Measurements from ENCODE around the gene KRT84.

The KRT84 gene

DNA sequence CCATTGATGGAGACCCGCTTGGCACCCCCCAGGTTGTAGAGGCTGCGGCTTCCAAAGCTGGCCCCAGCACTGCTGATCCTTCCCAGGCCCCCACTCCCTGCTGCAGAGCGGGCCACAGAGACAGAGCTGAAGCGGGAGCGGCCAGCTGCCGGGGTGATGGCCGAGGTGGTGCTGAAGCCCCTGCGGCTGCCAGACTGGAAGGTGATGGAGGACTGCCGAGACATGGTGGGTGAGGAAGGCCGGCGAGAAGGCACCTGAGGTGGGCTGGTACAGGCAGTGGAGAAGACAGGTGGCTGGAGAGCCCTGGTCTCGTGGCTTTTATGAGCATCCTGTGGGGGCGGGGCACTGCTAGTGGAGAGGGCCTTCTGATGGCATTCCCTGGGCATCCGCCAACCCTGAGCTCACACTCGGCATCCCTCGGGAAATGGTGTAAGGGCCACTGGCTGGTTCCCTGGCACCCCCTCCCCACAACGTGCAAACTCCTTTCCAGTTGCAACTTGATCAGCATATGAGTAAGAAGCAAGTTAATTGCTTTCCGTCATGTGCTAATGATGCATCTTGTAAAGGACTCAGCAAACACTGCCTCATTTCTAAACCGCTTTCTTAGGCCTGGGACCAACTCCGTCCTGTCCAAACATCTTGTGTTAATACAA lies 48.8 kb upstream of the KRT84 start, which contains the start of gene KRT75 (continued):
- TF ChIP-seq, protein P1, sequence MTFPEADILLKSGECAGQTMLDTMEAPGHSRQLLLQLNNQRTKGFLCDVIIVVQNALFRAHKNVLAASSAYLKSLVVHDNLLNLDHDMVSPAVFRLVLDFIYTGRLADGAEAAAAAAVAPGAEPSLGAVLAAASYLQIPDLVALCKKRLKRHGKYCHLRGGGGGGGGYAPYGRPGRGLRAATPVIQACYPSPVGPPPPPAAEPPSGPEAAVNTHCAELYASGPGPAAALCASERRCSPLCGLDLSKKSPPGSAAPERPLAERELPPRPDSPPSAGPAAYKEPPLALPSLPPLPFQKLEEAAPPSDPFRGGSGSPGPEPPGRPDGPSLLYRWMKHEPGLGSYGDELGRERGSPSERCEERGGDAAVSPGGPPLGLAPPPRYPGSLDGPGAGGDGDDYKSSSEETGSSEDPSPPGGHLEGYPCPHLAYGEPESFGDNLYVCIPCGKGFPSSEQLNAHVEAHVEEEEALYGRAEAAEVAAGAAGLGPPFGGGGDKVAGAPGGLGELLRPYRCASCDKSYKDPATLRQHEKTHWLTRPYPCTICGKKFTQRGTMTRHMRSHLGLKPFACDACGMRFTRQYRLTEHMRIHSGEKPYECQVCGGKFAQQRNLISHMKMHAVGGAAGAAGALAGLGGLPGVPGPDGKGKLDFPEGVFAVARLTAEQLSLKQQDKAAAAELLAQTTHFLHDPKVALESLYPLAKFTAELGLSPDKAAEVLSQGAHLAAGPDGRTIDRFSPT (tag by site-specific recombination; IDR thresholded peaks at IDR 0.05) = peak; percentile 58; the same call in 1 of the 2 replicates
- TF ChIP-seq, protein P2, sequence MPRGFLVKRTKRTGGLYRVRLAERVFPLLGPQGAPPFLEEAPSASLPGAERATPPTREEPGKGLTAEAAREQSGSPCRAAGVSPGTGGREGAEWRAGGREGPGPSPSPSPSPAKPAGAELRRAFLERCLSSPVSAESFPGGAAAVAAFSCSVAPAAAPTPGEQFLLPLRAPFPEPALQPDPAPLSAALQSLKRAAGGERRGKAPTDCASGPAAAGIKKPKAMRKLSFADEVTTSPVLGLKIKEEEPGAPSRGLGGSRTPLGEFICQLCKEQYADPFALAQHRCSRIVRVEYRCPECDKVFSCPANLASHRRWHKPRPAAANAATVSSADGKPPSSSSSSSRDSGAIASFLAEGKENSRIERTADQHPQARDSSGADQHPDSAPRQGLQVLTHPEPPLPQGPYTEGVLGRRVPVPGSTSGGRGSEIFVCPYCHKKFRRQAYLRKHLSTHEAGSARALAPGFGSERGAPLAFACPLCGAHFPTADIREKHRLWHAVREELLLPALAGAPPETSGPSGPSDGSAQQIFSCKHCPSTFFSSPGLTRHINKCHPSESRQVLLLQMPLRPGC (tag by site-specific recombination; IDR thresholded peaks at IDR 0.05) = peak; percentile 89
- TF ChIP-seq ZNF184 (tag by site-specific recombination; IDR thresholded peaks at IDR 0.05) (peak; percentile 71; the same call in 1 of the 2 replicates), BCL11A (tag by site-specific recombination; IDR thresholded peaks at IDR 0.05; ENCODE audit: low read depth) (no peak), ZNF366 (tag by site-specific recombination; conservative IDR thresholded peaks at IDR 0.05) (peak; percentile 93), ZBTB20 (tag by site-specific recombination; IDR thresholded peaks at IDR 0.05) (peak; percentile 68), KLF9 (tag by site-specific recombination; IDR thresholded peaks at IDR 0.05; ENCODE audit: low read depth) (peak; percentile 58; the same call in 1 of the 2 replicates), ZNF24 (tag by site-specific recombination; IDR thresholded peaks at IDR 0.05) (peak; percentile 91), YY2 (tag by site-specific recombination; IDR thresholded peaks at IDR 0.05) (no peak), BCL11B (tag by site-specific recombination; IDR thresholded peaks at IDR 0.05; ENCODE audit: low read depth) (no peak), ZBTB21 (tag by site-specific recombination; IDR thresholded peaks at IDR 0.05) (peak; percentile 72), ZNF391 (tag by site-specific recombination; IDR thresholded peaks at IDR 0.05; ENCODE audit: borderline replicate concordance, low read depth) (0 out of 2 replicates have a peak, but pooled peaks have one; percentile 33), SP2 (tag by site-specific recombination; IDR thresholded peaks at IDR 0.05) (peak; percentile 22; the same call in 1 of the 2 replicates), SCRT2 (tag by site-specific recombination; IDR thresholded peaks at IDR 0.05) (peak; percentile 30; the same call in 1 of the 2 replicates), ZNF335 (tag by site-specific recombination; conservative IDR thresholded peaks at IDR 0.05) (peak; percentile 95), SP3 (tag by site-specific recombination; IDR thresholded peaks at IDR 0.05) (0 out of 2 replicates have a peak, but pooled peaks have one; percentile 26)
- TF ChIP-seq, protein P3, sequence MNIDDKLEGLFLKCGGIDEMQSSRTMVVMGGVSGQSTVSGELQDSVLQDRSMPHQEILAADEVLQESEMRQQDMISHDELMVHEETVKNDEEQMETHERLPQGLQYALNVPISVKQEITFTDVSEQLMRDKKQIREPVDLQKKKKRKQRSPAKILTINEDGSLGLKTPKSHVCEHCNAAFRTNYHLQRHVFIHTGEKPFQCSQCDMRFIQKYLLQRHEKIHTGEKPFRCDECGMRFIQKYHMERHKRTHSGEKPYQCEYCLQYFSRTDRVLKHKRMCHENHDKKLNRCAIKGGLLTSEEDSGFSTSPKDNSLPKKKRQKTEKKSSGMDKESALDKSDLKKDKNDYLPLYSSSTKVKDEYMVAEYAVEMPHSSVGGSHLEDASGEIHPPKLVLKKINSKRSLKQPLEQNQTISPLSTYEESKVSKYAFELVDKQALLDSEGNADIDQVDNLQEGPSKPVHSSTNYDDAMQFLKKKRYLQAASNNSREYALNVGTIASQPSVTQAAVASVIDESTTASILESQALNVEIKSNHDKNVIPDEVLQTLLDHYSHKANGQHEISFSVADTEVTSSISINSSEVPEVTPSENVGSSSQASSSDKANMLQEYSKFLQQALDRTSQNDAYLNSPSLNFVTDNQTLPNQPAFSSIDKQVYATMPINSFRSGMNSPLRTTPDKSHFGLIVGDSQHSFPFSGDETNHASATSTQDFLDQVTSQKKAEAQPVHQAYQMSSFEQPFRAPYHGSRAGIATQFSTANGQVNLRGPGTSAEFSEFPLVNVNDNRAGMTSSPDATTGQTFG (tag by site-specific recombination; IDR thresholded peaks at IDR 0.05; ENCODE audit: borderline replicate concordance) = no peak
- TF ChIP-seq, protein P4, sequence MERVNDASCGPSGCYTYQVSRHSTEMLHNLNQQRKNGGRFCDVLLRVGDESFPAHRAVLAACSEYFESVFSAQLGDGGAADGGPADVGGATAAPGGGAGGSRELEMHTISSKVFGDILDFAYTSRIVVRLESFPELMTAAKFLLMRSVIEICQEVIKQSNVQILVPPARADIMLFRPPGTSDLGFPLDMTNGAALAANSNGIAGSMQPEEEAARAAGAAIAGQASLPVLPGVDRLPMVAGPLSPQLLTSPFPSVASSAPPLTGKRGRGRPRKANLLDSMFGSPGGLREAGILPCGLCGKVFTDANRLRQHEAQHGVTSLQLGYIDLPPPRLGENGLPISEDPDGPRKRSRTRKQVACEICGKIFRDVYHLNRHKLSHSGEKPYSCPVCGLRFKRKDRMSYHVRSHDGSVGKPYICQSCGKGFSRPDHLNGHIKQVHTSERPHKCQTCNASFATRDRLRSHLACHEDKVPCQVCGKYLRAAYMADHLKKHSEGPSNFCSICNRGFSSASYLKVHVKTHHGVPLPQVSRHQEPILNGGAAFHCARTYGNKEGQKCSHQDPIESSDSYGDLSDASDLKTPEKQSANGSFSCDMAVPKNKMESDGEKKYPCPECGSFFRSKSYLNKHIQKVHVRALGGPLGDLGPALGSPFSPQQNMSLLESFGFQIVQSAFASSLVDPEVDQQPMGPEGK (tag by site-specific recombination; IDR thresholded peaks at IDR 0.05) = peak; percentile 87
- TF ChIP-seq, protein P5, sequence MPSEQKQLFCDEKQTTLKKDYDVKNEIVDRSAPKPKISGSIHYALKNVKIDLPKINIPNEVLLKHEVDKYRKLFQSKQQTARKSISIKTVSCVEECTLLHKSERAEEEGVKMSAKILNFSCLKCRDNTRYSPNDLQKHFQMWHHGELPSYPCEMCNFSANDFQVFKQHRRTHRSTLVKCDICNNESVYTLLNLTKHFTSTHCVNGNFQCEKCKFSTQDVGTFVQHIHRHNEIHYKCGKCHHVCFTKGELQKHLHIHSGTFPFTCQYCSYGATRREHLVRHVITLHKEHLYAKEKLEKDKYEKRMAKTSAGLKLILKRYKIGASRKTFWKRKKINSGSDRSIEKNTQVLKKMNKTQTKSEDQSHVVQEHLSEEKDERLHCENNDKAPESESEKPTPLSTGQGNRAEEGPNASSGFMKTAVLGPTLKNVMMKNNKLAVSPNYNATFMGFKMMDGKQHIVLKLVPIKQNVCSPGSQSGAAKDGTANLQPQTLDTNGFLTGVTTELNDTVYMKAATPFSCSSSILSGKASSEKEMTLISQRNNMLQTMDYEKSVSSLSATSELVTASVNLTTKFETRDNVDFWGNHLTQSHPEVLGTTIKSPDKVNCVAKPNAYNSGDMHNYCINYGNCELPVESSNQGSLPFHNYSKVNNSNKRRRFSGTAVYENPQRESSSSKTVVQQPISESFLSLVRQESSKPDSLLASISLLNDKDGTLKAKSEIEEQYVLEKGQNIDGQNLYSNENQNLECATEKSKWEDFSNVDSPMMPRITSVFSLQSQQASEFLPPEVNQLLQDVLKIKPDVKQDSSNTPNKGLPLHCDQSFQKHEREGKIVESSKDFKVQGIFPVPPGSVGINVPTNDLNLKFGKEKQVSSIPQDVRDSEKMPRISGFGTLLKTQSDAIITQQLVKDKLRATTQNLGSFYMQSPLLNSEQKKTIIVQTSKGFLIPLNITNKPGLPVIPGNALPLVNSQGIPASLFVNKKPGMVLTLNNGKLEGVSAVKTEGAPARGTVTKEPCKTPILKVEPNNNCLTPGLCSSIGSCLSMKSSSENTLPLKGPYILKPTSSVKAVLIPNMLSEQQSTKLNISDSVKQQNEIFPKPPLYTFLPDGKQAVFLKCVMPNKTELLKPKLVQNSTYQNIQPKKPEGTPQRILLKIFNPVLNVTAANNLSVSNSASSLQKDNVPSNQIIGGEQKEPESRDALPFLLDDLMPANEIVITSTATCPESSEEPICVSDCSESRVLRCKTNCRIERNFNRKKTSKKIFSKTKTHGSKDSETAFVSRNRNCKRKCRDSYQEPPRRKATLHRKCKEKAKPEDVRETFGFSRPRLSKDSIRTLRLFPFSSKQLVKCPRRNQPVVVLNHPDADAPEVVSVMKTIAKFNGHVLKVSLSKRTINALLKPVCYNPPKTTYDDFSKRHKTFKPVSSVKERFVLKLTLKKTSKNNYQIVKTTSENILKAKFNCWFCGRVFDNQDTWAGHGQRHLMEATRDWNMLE (tag by site-specific recombination; conservative IDR thresholded peaks at IDR 0.05; ENCODE audit: low read depth) = peak; percentile 41; the same call in 1 of the 2 replicates
- TF ChIP-seq, protein P6, sequence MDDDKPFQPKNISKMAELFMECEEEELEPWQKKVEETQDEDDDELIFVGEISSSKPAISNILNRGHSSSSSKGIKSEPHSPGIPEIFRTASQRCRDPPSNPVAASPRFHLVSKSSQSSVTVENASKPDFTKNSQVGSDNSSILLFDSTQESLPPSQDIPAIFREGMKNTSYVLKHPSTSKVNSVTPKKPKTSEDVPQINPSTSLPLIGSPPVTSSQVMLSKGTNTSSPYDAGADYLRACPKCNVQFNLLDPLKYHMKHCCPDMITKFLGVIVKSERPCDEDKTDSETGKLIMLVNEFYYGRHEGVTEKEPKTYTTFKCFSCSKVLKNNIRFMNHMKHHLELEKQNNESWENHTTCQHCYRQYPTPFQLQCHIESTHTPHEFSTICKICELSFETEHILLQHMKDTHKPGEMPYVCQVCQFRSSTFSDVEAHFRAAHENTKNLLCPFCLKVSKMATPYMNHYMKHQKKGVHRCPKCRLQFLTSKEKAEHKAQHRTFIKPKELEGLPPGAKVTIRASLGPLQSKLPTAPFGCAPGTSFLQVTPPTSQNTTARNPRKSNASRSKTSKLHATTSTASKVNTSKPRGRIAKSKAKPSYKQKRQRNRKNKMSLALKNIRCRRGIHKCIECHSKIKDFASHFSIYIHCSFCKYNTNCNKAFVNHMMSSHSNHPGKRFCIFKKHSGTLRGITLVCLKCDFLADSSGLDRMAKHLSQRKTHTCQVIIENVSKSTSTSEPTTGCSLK (tag by site-specific recombination; IDR thresholded peaks at IDR 0.05) = no peak
- TF ChIP-seq, protein P7, sequence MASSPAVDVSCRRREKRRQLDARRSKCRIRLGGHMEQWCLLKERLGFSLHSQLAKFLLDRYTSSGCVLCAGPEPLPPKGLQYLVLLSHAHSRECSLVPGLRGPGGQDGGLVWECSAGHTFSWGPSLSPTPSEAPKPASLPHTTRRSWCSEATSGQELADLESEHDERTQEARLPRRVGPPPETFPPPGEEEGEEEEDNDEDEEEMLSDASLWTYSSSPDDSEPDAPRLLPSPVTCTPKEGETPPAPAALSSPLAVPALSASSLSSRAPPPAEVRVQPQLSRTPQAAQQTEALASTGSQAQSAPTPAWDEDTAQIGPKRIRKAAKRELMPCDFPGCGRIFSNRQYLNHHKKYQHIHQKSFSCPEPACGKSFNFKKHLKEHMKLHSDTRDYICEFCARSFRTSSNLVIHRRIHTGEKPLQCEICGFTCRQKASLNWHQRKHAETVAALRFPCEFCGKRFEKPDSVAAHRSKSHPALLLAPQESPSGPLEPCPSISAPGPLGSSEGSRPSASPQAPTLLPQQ (tag by site-specific recombination; IDR thresholded peaks at IDR 0.05) = peak; percentile 88

Measured in HEK293 (cell line).